GM18951 (cell line): ENCODE measurements around the gene CCDC146.

Experiments used
- POLR2A ChIP-seq: IDR thresholded peaks from 4 replicates; pipeline ENCODE4 v1.6.1; 2011; ENCODE audit warnings: mild to moderate bottlenecking; ENCODE audit not compliant: insufficient read length, insufficient read depth; ENCODE audit errors: extremely low read depth
- in situ Hi-C: fragments of 300-500 bp; cut with MboI; formaldehyde crosslinking; loops from one replicate; pipeline ENCODE4 v1.12.0; 2022; ENCODE audit warnings: low sequenced_read_pairs, mixed read lengths, inconsistent platforms; ENCODE audit not compliant: unreplicated experiment

CCDC146 gene

DNA sequence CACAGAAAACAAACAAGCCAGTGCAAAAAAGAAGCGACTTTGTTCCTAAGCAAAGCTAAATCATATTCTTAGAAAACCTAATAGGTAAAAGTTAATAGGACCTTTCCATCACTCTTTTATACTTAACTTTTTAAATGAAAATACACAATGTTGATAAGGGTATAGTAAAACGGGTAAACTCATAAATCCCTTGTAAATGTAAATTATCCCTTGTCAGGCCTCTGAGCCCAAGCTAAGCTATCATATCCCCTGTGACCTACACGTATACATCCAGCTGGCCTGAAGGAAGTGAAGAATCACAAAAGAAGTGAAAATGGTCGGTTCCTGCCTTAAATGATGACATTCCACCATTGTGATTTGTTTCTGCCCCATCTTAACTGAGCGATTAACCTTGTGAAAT is 217.3 kb downstream of the CCDC146 start:
- TF ChIP-seq POLR2A, result no peak
- in situ Hi-C loops, result loop anchor here (25.0 kb wide), 1 partner anchor 202 kb away; no protein-coding TSS in a partner anchor
